ENCODE measurements around the gene UBAP1.
"Not testable (repeated sequence)": the region's sequence is repeated elsewhere in the genome, so short reads cannot be mapped to it uniquely, and the experiment has no call there.

UBAP1 gene

DNA sequence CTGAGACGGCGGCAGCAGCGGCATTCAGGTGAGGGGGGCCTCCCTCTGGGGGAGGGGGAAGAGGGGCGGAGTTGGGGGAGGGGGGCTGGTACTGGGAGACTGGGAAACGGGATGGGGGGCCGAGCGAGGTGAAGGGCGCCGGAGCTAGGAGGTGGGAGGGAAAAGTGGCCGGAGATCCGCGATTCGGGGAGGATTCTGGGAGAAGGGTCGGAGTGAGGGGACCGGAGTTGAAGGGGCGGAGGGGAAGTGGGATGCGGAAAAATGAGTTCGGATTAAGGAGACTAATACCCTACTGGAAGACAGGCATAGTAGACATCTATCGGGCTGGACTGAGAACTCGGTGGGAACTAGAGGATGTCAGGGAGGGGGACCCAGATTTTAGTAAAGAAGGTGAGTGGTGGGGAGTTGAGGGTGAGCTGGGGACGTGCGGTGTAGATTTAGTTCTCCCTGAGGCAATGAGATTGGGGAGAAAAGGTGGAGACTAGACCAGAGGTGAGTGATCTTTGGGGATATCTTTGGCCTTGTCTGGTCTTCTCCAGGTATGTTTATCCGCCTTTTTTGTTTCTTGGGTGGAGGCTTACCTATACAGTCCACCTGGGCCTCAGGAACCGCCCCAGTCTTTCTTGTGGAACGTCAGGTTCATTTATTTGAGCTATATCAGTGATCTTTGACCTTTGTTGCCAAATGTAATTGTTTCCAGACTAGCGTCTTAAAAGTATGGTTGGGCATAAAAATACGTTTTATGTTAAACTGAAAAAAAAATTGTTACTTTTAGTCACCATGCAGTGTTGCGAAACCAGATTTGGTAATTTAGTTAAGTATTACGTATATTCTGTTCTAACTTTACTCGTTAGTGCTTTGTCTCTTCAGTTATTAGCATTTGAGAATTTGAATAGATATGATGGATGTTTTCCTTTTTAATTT, 632 bp downstream of the UBAP1 start:
- no peak for DNase-seq (ENCODE audit: low read depth)

DNA sequence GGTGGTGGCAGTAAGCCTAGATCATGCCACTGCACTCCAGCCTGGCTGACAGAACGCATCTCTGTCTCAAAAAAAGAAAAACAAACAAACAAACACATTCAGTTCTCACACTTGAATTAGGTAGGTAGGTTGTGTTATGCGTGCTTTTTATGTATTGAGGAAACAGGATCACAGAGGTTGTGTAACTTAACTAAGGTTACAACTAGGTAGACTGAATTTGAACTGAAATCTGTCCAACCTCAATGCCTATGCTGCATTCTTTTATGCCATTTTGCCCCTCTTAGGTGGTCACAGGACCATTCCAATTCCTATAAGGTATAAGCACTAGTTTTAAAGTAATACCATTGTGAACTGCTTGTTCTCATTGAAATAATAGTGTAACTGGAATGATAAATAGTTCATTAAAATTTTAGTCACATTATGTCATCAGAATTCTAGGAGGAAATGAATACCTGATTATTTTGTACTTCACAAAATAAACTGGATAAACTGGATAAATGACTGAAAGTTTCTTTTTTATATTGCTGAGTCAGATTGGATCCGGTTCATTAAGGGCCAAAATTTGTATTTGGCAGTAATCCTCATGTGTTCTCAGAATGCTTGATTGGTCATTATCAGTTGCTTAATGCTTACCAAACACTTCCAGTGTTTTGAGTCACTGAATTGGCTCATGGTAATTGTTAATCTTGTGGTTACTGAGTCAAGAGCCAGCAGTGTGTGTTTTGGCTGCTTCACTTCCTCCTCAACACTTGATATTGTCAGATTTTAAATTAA, 7.1 kb downstream of the UBAP1 start:
- DNase-seq (ENCODE audit: low read depth) = no peak

DNA sequence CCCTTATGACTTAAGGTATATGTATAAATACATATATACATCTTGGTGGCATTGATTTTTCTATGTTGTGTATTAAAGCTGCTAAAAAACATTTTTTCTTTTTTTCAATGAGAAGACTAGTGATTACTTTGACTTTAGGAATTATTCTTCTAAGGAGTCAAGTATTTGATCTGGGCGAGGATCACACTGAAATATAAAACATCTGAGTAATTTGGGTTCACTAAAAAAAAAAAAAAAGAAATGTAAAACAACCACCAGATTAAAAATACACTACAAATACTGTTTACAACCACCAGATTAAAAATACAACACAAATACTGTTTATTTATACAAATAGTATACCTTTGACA, 9.0 kb downstream of the UBAP1 start:
- no peak for DNase-seq (ENCODE audit: low read depth)

DNA sequence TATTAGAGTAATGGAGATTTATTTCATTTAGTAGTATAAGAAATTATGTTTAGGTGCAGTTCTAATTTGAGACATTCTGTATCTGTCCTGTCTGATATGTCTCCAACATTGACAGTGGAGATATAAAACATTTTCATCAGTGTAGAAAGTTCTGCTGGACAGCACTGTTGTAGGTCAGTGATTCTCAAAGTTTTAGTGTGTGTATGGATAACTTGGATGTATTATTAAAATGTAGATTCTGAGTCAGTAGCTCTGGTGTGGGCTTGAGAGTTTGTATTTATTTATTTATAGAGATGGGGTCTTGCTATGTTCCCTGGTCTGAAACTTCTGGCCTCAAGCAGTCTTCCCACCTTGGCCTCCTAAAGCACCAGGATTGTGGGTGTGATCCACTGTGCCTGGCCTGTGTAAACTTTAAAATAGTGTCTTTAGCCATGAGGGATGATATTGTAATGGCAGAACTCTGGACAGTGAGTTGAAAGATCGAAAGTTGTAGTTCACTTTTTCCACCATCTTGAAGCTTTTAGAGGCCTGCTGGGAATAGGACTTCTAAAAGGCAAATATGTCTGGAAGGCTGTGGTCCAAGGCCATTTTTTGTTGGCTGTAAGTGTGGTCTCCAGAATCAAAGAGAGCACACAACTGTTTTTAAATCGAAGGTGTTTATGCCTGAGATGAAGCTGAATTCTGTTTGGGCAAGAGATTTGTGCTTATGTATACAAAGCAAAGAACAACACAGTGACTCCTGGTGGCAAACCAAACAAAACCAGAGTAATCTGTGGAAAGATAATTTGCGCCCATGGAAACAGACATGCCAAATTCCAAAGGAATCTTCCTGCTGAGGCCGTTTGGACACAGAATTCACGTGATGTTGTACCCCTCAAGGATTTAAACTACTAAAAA, 12.4 kb downstream of the UBAP1 start:
- DNase-seq (ENCODE audit: low read depth) = no peak

DNA sequence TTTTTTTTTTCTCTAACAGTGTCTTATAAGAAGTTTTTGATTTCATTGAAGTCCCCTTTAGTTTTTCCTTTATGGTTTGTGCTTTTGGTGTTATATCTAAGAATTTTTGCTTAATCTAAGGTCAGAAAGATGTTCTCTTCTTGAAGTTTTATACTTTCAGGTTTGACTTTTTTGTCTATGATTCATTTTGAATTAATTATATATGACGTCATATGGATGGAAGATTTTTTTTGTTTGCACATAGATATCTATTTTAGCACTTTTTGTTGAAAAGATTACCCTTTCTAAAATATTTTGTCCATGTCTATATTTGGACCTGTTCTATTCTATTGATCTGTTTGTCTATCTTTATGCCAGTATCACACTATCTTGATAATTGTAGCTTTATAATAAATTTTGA, 16.3 kb downstream of the UBAP1 start:
- DNase-seq (ENCODE audit: low read depth) = no peak

DNA sequence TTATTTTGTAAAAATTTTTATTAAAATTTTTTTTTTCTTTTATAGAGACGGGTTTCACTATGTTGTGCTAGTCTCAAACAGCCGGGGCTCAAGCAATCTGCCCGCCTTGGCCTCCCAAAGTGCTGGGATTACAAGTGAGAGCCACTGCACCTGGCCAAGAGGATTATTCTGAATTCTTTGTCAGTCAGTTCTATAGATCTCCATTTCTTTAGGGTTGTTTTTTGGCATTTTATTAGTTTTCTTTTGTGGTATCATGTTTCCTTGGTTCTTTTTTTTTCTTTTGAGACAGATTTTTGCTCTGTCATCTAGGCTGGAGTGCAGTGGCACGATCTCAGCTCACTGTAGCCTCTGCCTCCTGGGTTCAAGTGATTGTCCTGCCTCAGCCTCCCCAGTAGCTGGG, 18.4 kb downstream of the UBAP1 start:
- not testable (repeated sequence) for DNase-seq (ENCODE audit: low read depth)

DNA sequence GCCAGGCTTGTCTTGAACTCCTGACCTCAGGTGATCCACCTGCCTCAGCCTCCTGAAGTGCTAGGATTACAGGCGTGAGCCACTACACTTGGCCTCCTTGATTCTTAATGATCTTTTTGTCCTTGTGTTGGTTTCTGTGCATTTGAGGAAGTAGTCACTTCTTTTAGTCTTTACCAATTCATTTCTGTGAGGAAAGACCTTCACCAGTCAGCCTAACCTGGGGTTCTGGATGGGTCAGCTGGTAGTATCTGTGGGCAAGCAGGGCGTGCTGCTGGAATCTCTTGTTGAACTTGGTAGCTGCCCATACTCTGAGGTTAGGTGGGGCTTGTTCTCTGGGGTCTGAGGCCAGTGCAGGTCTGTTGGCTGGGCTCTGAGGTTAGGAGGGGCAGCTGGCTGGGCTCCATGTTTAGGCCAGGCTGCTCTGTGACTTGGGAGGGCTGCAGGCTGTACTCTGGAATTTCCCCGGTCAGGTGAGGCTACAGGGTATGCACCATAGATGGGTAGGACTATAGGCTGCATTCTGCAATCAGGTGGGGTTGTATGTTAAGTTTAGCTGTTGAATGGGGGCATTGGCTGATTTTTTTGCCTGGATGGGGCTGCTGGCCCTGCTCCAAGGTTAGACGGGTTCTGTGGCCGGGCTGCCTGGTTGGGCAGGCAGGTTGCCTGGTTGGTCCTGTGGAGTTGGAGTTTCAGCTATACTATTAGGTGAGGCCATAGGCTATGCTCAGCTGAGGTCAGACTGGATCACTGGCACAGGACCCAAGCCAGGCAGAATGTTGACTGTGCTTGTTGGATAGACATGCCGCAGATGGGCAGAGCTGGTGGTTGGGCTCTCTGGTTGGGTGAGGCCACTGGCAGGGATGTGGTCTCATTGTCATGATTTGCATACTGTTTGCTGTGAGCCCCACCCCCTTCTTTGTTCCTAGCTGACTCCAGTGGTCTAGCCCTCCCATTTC, 19.2 kb downstream of the UBAP1 start:
- DNase-seq (ENCODE audit: low read depth) = no peak

DNA sequence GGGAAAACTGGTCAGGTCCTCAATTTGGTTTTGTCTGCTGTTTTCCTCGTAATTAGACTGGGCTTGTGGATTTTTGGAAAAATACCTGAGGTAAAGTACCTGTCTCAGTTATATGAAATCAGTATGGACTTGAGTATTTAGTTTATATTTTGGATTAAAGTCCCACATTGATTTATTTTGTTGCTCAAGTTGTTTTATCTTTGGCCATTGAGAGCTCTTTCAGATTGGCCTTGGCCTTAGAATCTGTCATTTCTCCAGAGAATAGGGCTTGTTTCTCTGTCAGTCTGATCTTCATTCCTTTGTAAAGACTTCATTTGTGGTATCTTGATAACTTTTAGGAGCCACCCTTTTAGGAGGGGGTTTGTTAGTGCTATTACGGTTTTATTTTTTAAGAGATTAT, 21.2 kb downstream of the UBAP1 start:
- DNase-seq (ENCODE audit: low read depth) = no peak

DNA sequence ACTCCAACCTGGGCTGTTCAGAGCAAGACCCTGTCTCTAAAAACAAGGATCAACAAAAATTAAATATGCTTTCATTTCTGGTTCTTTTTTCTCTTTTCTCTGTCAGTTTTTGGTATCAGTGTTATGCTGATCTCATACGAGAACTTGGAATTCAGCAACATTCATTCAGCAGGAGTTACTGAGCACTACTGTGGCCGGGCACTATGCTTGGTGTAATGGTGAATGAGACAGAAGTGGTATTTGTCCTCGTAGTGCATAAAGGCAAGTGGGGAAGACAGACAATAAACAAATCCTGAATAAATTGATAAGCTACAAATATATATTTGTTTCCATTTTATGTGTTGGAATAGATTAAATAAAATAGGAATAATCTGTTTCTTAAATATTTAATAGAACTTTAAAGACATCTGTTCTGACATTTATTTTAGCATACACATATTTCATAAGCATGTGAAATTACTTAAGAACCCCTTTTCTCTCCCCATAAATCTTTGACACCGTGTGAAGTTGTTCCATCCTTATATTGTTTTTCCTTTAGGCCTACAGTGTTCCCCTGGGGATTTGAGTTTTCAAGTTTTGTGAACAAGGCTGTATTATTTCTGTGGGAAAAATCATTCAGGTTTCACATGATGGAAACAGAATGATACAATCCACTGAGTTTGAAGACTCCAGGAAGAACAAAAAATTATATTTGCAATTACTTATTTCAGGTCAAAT, 24.6 kb downstream of the UBAP1 start:
- no peak for DNase-seq (ENCODE audit: low read depth)

DNA sequence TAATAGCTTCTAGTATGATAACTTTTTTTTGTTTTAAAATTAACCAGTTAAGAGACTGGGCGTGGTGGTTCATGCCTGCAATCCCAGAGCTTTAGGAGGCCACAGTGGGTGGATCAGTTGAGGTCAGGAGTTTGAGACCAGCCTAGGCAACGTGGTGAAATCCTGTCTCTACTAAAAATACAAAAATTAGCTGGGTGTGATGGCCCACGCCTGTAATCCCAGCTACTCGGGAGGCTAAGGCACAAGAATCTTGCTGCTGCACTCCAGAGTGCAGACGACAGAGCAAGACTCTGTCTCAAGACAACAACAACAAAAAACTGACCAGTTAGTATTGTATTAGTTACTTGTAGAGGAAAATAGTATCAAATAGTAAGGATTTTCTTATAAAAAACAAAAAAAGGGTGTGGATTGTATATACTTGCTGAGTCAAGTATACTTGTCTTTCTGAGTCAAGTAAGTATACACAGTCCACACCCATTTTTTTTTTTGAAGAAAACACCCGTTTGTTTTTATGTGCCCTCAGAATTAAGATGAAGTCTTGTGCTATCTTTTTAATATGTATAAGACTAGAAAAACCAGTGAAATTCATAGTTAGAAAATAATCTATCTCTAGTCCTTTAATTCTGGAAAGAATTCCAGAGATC, 25.3 kb downstream of the UBAP1 start:
- DNase-seq (ENCODE audit: low read depth) = no peak

DNA sequence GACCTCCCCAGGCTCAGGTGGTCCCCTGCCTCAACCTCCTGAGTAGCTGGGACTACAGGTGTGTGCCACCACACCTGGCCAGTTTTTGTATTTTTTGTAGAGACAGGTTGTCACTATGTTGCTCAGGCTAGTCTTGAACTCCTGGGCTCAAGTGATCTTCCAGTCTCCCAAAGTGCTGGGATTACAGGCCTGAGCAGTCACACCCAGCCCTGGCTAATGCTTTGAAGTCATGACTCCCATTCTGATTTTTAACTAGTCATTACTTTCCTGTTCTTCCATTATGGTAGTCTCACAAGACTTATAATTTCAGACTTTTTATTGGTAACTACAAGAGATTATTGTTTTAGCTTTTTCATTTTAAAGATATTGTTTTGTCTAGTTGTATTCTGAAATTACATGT, 26.3 kb downstream of the UBAP1 start:
- DNase-seq (ENCODE audit: low read depth) = no peak

DNA sequence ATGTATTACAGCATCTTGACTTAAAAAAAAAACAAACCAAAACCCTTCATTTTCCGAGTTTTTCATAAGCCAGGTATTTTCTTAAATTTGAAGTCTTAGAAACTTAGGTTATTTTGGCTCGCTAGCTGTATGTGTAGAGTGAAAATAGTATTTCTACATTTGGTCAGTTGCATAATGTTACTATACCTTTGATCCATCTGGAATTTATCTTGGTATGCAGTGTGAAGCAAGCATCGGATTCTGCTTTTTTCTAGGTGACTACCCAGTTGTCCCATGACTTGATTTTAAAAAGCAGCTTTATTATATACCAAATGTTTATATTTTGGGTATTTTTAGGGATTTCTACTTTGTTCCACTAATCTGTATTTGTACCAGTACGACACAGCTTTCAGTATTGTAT, 27.7 kb downstream of the UBAP1 start:
- no peak for DNase-seq (ENCODE audit: low read depth)

DNA sequence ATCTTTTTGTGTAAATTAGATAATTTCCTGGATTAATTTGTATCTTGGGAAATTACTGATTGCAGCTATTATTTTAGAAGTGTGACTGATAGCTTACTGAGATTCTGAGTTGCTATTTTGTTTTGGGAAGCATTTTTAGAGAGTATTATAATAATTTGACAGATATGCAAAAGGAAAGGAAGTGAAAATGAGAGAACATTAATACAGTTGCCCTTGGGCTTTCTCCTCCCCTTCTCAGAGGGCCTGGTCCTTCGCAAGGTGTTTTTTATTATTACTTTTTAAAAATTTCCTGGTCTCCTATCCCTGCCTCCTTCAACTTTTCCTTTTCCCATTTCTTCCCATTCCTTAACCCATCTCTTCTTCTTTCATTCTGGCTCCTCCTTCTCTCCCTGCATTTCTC, 32.6 kb downstream of the UBAP1 start:
- no peak for DNase-seq (ENCODE audit: low read depth)

DNA sequence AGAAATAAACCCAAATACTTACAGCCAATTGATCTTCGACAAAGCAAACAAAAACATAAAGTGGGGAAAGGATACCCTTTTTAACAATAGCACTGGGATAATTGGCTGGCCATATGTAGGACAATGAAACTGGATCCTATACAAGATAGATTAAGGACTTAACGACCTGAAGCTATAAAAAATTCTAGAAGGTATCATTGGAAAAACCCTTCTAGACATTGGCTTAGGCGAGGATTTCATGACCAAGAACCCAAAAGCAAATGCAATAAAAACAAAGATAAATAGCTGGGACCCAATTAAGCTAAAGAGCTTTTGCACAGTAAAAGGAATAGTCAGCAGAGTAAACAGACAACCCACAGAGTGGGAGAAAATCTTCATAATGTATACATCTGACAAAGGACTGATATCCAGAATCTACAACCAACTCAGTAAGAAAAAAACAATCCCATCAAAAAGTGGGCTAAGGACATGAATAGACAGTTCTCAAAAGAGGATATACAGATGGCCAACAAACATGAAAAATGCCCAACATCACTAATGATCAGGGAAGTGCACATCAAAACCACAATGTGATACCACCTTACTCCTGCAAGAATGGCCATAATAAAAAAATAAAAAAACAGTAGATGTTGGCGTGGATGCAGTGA, 35.6 kb downstream of the UBAP1 start:
- DNase-seq (ENCODE audit: low read depth) = not testable (repeated sequence)

DNA sequence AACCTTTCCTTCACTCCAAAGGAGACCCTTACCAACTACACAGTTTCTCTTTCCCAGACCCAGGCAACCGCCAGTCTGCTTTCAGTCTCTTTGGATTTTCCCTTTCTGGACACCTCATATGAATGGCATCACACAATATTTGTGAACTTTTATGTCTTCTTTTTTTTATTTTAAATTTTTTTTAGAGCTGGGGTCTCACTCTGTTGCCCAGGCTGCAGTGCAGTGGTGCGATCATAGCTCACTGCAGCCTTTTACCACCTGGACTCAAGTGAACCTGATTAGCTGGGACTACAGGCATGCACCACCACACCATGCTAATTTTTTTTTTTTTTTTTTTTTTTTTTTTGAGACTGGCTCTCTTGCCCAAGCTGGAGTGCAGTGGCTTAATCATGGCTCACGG, 37.5 kb downstream of the UBAP1 start:
- no peak for DNase-seq (ENCODE audit: low read depth)

DNA sequence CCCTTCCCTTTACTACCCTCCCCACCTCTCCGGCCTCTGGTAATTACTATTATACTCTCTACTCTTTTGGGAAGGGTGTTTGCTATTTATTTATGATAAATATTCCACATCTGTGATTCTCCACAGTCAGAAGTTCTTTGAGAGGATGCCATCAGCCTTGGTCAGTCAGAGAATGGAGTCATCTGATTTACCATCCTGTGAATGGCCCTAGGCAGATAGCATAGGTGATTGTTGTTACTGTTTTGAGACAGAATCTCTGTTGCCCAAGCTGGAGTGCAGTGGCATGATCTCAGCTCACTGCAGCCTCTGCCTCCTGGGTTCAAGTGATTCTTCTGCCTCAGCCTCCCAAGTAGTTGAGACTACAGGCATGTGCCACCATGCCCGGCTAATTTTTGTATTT, 38.2 kb downstream of the UBAP1 start:
- DNase-seq (ENCODE audit: low read depth) = not testable (repeated sequence)

DNA sequence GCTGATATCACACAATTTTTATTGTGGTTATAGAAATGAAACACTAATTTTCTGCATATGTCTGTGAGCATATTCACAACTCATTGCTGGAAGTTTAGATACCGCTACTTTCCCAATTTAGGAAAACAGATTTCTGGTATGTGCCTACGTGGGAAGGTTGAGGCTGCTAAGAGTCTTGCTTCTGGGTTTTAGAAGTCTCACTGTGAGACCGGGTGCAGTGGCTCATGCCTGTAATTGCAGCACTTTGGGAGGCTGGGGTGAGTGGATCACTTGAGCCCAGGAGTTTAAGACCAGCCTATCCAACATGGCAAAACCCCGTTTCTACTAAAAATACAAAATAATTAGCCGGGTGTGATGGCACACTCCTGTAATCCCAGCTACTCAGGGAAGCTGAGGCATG, 39.6 kb downstream of the UBAP1 start:
- no peak for DNase-seq (ENCODE audit: low read depth)

DNA sequence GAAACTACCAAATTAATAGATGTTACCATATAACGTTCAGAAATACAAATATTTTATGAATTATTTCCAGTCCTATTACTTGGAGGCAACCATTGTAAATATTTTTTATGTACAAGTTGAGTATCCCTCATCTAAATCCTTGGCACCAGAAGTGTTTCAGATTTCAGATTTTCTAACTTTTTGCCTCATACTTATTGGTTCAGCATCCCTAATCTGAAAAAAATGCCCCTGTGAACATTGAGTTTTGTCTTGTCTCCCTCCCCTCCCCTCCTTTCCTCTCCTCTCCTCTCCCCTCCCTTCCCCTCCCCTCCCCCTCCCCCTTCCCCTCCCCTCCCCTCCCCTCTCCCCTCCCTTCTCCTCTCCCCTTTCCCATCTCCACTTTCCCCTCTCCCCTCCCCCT, 40.6 kb downstream of the UBAP1 start:
- DNase-seq (ENCODE audit: low read depth) = no peak

DNA sequence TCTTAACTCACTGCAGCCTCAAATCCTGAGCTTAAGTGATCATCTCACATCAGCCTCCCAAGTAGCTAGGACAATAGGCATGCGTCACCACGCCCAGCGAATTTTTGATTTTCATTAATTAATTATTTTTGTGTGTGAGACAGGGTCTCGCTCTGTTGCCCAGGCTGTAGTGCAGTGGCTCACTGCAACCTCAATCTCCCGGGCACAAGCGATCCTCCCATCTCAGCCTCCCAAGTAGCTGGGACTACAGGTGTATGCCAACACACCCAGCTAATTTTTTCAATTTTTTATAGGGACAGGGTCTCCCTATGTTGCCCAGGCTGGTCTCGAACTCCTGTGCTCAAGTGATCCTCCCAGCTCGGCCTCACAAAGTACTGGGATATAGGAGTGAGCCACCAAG, 41.4 kb downstream of the UBAP1 start:
- DNase-seq (ENCODE audit: low read depth) = no peak

DNA sequence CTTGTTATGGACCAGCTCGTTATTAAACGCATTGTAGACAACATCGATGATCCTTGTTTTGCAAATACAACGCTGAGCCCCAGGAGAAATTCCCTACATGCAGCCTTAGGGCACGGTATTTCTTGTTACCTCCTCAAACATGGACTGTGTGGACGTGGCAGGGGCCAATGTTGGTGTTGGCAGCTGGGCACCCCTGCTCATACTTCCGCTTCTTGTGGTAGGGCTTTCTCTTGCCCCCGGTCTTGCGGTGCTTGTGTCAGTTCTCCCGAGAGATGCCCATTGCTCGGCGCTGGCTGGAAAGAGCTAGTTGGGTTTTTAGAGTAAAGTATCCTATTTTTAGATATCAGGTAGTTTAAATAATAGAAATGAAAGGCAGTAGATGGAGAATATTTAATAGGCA, 45.5 kb downstream of the UBAP1 start:
- no peak for DNase-seq (ENCODE audit: low read depth)
